GM23338 (cell line): ENCODE results near the gene PKP3. TPM values are rescaled to one million over a fixed set of nuclear protein-coding genes. Genes with fewer than 3 reads are reported as not detected.
A peak's percentile ranks its signal among the peaks of the same experiment; 100 is the strongest.
"Not testable (repeated sequence)": the region's sequence is repeated elsewhere in the genome, so short reads cannot be mapped to it uniquely, and the experiment has no call there.

Source experiments
- ATAC-seq: fragments of 200-7000 bp; cut with Tn5 transposase; 3 replicates; pipeline ENCODE4 v1.9.1; 2020
- DNase-seq: peaks from one replicate; pipeline ENCODE4 v3.0.0-alpha.2; 2015; ENCODE audit warnings: low spot score
- H2AFZ ChIP-seq: fragments of 200-600 bp; sonication (generic); 2 replicates; pipeline ENCODE4 v1.8.0; 2016; ENCODE audit warnings: antibody characterized with exemption, mild to moderate bottlenecking, moderate library complexity
- H3F3A ChIP-seq: fragments of 200-600 bp; sonication (generic); replicated peaks from 2 replicates; pipeline ENCODE4 v1.8.0; 2017; ENCODE audit warnings: antibody characterized with exemption, mixed run types, low read depth
- H3K27ac ChIP-seq: fragments of 200-600 bp; sonication (generic); 2 replicates; pipeline ENCODE4 v1.6.1; 2016; ENCODE audit warnings: low read depth
- H3K27me3 ChIP-seq: fragments of 200-600 bp; sonication (generic); 2 replicates; pipeline ENCODE4 v1.8.0; 2016; ENCODE audit warnings: mild to moderate bottlenecking, mixed run types, moderate library complexity; ENCODE audit not compliant: insufficient read depth
- H3K36me3 ChIP-seq: fragments of 200-600 bp; sonication (generic); 2 replicates; pipeline ENCODE4 v1.8.0; 2016; ENCODE audit warnings: mild to moderate bottlenecking; ENCODE audit not compliant: insufficient read depth
- H3K4me1 ChIP-seq: fragments of 200-600 bp; sonication (generic); 2 replicates; pipeline ENCODE4 v1.8.0; 2016; ENCODE audit warnings: mild to moderate bottlenecking, moderate library complexity; ENCODE audit not compliant: insufficient read depth
- H3K4me2 ChIP-seq: fragments of 200-600 bp; sonication (generic); 2 replicates; pipeline ENCODE4 v1.7.1; 2017; ENCODE audit warnings: mixed run types
- H3K4me3 ChIP-seq: fragments of 200-600 bp; sonication (generic); 2 replicates; pipeline ENCODE4 v1.6.1; 2016; ENCODE audit warnings: mixed run types
- H3K79me2 ChIP-seq: fragments of 200-600 bp; sonication (generic); replicated peaks from 2 replicates; pipeline ENCODE4 v1.8.0; 2017; ENCODE audit warnings: mild to moderate bottlenecking; ENCODE audit not compliant: insufficient read depth
- H3K9me2 ChIP-seq: fragments of 200-600 bp; sonication (generic); 2 replicates; pipeline ENCODE4 v1.8.0; 2017; ENCODE audit not compliant: insufficient read depth
- H4K20me1 ChIP-seq: fragments of 200-600 bp; sonication (generic); replicated peaks from 2 replicates; pipeline ENCODE4 v1.8.0; 2017; ENCODE audit warnings: mild to moderate bottlenecking; ENCODE audit not compliant: insufficient read depth
- H3K27ac Mint-ChIP-seq: 2 replicates; pipeline ENCODE4 v1.8.0; 2020; ENCODE audit warnings: inconsistent platforms, mild to moderate bottlenecking, moderate library complexity, mixed read lengths
- H3K27me3 Mint-ChIP-seq: 3 replicates; pipeline ENCODE4 v1.8.0; 2022; ENCODE audit warnings: low read depth, mild to moderate bottlenecking, moderate library complexity, mixed read lengths, inconsistent platforms; ENCODE audit not compliant: insufficient read depth, poor library complexity
- H3K36me3 Mint-ChIP-seq: 3 replicates; pipeline ENCODE4 v1.8.0; 2021; ENCODE audit warnings: low read depth, mild to moderate bottlenecking, inconsistent platforms, moderate library complexity, mixed read lengths
- H3K4me1 Mint-ChIP-seq: 3 replicates; pipeline ENCODE4 v1.8.0; 2020; ENCODE audit warnings: mild to moderate bottlenecking, inconsistent platforms, mixed read lengths
- H3K4me3 Mint-ChIP-seq: 3 replicates; pipeline ENCODE4 v1.8.0; 2021; ENCODE audit warnings: moderate library complexity, mild to moderate bottlenecking, inconsistent platforms, mixed read lengths
- H3K9me3 Mint-ChIP-seq: 3 replicates; pipeline ENCODE4 v1.8.0; 2020; ENCODE audit warnings: moderate library complexity, mild to moderate bottlenecking, inconsistent platforms, mixed read lengths
- CTCF ChIP-seq, 2 experiments: fragments of 200-600 bp in 1 of 2; sonication (generic) in 1 of 2; conservative IDR thresholded peaks; 2 replicates each; pipeline versions ENCODE4 v1.5.1 to v1.6.1; 2016 to 2017; ENCODE audit warnings: antibody characterized with exemption in 2 of 2, low read depth in 2 of 2, mild to moderate bottlenecking in 2 of 2, moderate library complexity in 1 of 2
- EZH2phosphoT487 ChIP-seq: fragments of 200-600 bp; sonication (generic); IDR thresholded peaks from one replicate; pipeline ENCODE4 v1.8.1; 2018; ENCODE audit warnings: antibody characterized with exemption; ENCODE audit not compliant: unreplicated experiment
- NANOG ChIP-seq: IDR thresholded peaks from 2 replicates; pipeline ENCODE4 v1.6.1; 2016; ENCODE audit warnings: antibody characterized with exemption, borderline replicate concordance
- ZNF331 ChIP-seq: fragments of 250-450 bp; sonication (Bioruptor Pico); IDR thresholded peaks from 2 replicates; pipeline ENCODE4 v1.5.0; 2020; ENCODE audit warnings: low read depth, mild to moderate bottlenecking, moderate library complexity
- polyA plus RNA-seq: library from polyadenylated mRNA; unstranded; fragments of >200 nt; fragmentation: Nextera tagmentation; extraction: Ambion mirVana; gene quantifications from 2 replicates; pipeline ENCODE4 v1.2.1, GENCODE V29; 2016
- total RNA-seq: library from RNA; depleted of rRNA; stranded (reverse); fragments of >200 nt; shearing (Covaris generic); gene quantifications from 2 replicates; pipeline ENCODE4 v1.2.3, GENCODE V29; 2014
- TF ChIP-seq, protein P1 (sequence below): IDR thresholded peaks from 2 replicates; pipeline ENCODE4 v1.6.1; 2016; ENCODE audit warnings: antibody characterized with exemption

PKP3 gene
- total and polyA plus RNA-seq, 2 experiments from 2014 or later, result 7.2 to 23.0 TPM

DNA sequence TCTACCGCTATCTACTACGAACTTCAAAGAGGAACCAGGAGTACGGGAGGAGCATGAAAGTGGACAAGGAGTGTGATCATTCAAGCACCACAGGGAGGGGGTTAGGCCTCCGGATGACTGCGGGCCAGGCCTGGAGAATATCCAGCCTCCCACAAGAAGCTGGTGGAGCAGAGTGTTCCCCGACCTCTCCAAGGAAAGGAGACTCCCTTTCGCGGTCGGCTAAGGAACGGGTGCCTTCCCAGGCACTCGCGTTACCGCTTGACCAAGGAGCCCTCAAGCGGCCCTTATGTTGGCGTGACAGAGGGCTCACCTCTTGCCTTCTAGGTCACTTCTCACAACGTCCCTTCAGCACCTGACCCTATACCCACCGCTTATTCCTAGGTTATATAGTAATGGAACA, 4.6 kb upstream of the PKP3 start:
- DNase-seq, H4K20me1 ChIP-seq, H3K27me3 Mint-ChIP-seq, H3K36me3 Mint-ChIP-seq, ATAC-seq, H3K4me3 ChIP-seq, H3K4me3 Mint-ChIP-seq, H3K27me3 ChIP-seq, H3K36me3 ChIP-seq, H3K4me2 ChIP-seq, H3K27ac Mint-ChIP-seq, H3K4me1 Mint-ChIP-seq, H3K9me2 ChIP-seq, H3K79me2 ChIP-seq, H3K27ac ChIP-seq, H3K4me1 ChIP-seq, H3F3A ChIP-seq, H2AFZ ChIP-seq: not testable (repeated sequence)
- H3K9me3 Mint-ChIP-seq, result peaks cover 19% of the 10 kb centered on the region

- Mint-ChIP-seq H3K9me3 (peaks cover 19% of the 10 kb centered on the region), H3K36me3 (peaks cover 10% of the 10 kb centered on the region), H3K27me3 (no peaks in the 10 kb centered on the region), H3K27ac (no peak overlapping the region), H3K4me3 (no peak overlapping the region), H3K4me1 (peaks cover 2% of the 10 kb centered on the region; the same call in 1 of the 3 replicates)
- Histone ChIP-seq H2AFZ (no peak overlapping the region), H3K9me2 (no peaks in the 10 kb centered on the region), H4K20me1 (no peaks in the 10 kb centered on the region), H3K27ac (no peak overlapping the region), H3K4me3 (no peak overlapping the region), H3K79me2 (no peaks in the 10 kb centered on the region), H3F3A (no peaks in the 10 kb centered on the region), H3K4me1 (peaks cover 6% of the 10 kb centered on the region), H3K27me3 (no peaks in the 10 kb centered on the region), H3K36me3 (no peaks in the 10 kb centered on the region), H3K4me2 (no peak overlapping the region)
- TF ChIP-seq, protein P1, sequence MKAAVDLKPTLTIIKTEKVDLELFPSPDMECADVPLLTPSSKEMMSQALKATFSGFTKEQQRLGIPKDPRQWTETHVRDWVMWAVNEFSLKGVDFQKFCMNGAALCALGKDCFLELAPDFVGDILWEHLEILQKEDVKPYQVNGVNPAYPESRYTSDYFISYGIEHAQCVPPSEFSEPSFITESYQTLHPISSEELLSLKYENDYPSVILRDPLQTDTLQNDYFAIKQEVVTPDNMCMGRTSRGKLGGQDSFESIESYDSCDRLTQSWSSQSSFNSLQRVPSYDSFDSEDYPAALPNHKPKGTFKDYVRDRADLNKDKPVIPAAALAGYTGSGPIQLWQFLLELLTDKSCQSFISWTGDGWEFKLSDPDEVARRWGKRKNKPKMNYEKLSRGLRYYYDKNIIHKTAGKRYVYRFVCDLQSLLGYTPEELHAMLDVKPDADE, result no peak
- TF ChIP-seq ZNF331 (CRISPR knock-in tag) (no peak), CTCF (conservative IDR thresholded peaks at IDR 0.05; ENCODE audit: low read depth in 2 of 2) (peak; percentile 47 to 75)
- DNase-seq, result peak; percentile 88
- peak; percentile 32 for ATAC-seq
These were observed 3.8 kb upstream of the PKP3 start for GRCh38 chr11:390175-390574.

- TF ChIP-seq, protein P1, result no peak
- TF ChIP-seq EZH2phosphoT487 (no peak), NANOG (no peak)
- H2AFZ ChIP-seq, result no peak overlapping the region
- no peaks in the 10 kb centered on the region for H3K27me3 ChIP-seq
- H3K4me3 ChIP-seq, result no peak overlapping the region
- no peak overlapping the region for H3K27ac ChIP-seq
- Mint-ChIP-seq H3K27ac (no peak overlapping the region), H3K27me3 (no peaks in the 10 kb centered on the region), H3K9me3 (peaks cover 19% of the 10 kb centered on the region), H3K4me3 (no peak overlapping the region), H3K36me3 (peaks cover 10% of the 10 kb centered on the region), H3K4me1 (peaks cover 2% of the 10 kb centered on the region; the same call in 1 of the 3 replicates)
- no peaks in the 10 kb centered on the region for H3K36me3 ChIP-seq
- peaks cover 6% of the 10 kb centered on the region for H3K4me1 ChIP-seq
- DNase-seq (no peak), ATAC-seq (no peak)
- H3K4me2 ChIP-seq, result no peak overlapping the region
- H3F3A ChIP-seq, result no peaks in the 10 kb centered on the region
- H4K20me1 ChIP-seq, result no peaks in the 10 kb centered on the region
- no peaks in the 10 kb centered on the region for H3K79me2 ChIP-seq
- H3K9me2 ChIP-seq, result no peaks in the 10 kb centered on the region
These were observed 2.6 kb upstream of the PKP3 start for GRCh38 chr11:391117-392017.
